Testis (tissue), 3 donors: ENCODE data around the gene PCLO. TPM values are rescaled to one million over a fixed set of nuclear protein-coding genes. Genes with fewer than 3 reads are reported as not detected.

Experiments
- DNase-seq: peaks from one replicate; pipeline ENCODE4 v3.0.0-alpha.2; 2019
- H3K27ac ChIP-seq, 2 donors: fragments of 200-600 bp; sonication (generic); one replicate each; pipeline ENCODE4 v1.5.1; 2019
- H3K27me3 ChIP-seq: fragments of 200-600 bp; sonication (generic); one replicate; pipeline ENCODE4 v1.5.1; 2019
- H3K36me3 ChIP-seq: fragments of 200-600 bp; sonication (generic); one replicate; pipeline ENCODE4 v1.5.1; 2017; ENCODE audit warnings: low read depth; ENCODE audit errors: missing control alignments
- H3K4me1 ChIP-seq: fragments of 200-600 bp; sonication (generic); one replicate; pipeline ENCODE4 v1.5.1; 2019
- H3K4me3 ChIP-seq, 2 donors: fragments of 200-600 bp; sonication (generic); one replicate each; pipeline ENCODE4 v1.5.1; 2017 to 2019
- H3K9me3 ChIP-seq: fragments of 200-600 bp; sonication (generic); one replicate; pipeline ENCODE4 v1.5.1; 2017
- POLR2A ChIP-seq: fragments of 450-650 bp; IDR thresholded peaks from one replicate; pipeline ENCODE4 v1.6.1; 2017; ENCODE audit warnings: antibody characterized with exemption, mild to moderate bottlenecking, moderate library complexity
- WGBS, 2 donors: methylation state at CpG; one replicate each; pipeline ENCODE4 v1.1.5; 2018; 5-methylcytosine and 5-hydroxymethylcytosine counted together
- intact Hi-C: fragments of 100-400 bp; cut with DNase I; formaldehyde crosslinking; loops from one replicate; pipeline ENCODE4 v1.15.1; 2023; ENCODE audit warnings: low total_unique reads
- polyA plus RNA-seq: library from polyadenylated mRNA; stranded (reverse); fragments of 350-450 nt; fragmentation: Illumina TruSeq; extraction: RNeasy Lipid Tissue Mini Kit (QIAGEN cat#74804); gene quantifications from one replicate; pipeline ENCODE4 v1.2.3, GENCODE V29; 2014; ENCODE audit warnings: low read depth, low replicate concordance; ENCODE audit not compliant: insufficient read depth
- total RNA-seq, 2 donors: library from RNA; depleted of rRNA; stranded (reverse); fragments of >200 nt; gene quantifications; one replicate each; pipeline ENCODE4 v1.2.3, GENCODE V29; 2016
- TF ChIP-seq, protein P1 (sequence below), 3 experiments: fragments of 450-650 bp in 2 of 3; fragments of 200-600 bp in 1 of 3; sonication (generic) in 1 of 3; IDR thresholded peaks; one replicate each; pipeline ENCODE4 v1.5.1; 2016 to 2019; ENCODE audit warnings: antibody characterized with exemption in 3 of 3, mild to moderate bottlenecking in 2 of 3, moderate library complexity in 1 of 3

Gene PCLO
- total and polyA plus RNA-seq, 3 donors from 2014 or later = 6.4 to 29.4 (median 20.4) TPM

DNA sequence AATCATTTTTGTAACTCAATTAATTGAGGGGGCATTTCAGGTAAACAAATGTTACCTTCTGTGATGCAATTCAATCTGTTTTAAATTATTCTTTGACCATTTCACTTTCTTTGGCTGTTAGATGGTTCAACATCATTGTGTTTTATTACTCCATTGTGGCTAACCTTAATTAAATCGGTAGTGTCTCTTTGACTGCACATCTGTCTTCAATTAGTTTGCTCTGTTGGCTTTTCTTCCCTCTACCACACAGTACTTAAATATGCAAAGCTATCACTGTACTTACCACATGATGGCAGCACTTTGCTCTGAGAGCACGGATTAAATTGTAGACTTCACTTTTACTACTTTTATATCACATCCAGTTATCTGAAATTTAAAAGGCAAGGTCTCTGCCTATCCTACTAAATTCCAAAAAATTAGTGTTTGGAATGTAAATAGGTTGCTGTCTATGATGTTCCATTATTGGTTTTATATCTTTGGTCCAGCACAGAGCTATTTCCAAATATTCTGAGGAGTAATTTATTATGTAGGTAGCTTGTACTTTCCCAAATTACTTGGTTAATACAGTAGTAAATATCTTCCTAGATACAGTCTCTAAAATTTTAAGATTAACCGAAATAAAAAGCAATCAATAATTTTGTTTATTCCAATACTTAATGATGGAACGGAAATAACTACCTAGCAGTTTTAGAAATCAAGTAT, 352.0 kb downstream of the PCLO start:
- Histone ChIP-seq H3K27ac (no peak overlapping the region), H3K9me3 (no peaks in the 10 kb centered on the region), H3K36me3 (no peaks in the 10 kb centered on the region), H3K4me3 (no peak overlapping the region), H3K27me3 (no peaks in the 10 kb centered on the region), H3K4me1 (peaks cover 4% of the 10 kb centered on the region)
- DNase-seq = peak; percentile 40
- no peak for TF ChIP-seq POLR2A
- TF ChIP-seq, protein P1, sequence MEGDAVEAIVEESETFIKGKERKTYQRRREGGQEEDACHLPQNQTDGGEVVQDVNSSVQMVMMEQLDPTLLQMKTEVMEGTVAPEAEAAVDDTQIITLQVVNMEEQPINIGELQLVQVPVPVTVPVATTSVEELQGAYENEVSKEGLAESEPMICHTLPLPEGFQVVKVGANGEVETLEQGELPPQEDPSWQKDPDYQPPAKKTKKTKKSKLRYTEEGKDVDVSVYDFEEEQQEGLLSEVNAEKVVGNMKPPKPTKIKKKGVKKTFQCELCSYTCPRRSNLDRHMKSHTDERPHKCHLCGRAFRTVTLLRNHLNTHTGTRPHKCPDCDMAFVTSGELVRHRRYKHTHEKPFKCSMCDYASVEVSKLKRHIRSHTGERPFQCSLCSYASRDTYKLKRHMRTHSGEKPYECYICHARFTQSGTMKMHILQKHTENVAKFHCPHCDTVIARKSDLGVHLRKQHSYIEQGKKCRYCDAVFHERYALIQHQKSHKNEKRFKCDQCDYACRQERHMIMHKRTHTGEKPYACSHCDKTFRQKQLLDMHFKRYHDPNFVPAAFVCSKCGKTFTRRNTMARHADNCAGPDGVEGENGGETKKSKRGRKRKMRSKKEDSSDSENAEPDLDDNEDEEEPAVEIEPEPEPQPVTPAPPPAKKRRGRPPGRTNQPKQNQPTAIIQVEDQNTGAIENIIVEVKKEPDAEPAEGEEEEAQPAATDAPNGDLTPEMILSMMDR (IDR thresholded peaks at IDR 0.05) = peak in 2 of 3 experiments; percentile 50 to 61
- WGBS, 2 donors = 12 to 26% methylated on average over 4 of the region's 4 CpGs
- intact Hi-C loops = no loop called here

DNA sequence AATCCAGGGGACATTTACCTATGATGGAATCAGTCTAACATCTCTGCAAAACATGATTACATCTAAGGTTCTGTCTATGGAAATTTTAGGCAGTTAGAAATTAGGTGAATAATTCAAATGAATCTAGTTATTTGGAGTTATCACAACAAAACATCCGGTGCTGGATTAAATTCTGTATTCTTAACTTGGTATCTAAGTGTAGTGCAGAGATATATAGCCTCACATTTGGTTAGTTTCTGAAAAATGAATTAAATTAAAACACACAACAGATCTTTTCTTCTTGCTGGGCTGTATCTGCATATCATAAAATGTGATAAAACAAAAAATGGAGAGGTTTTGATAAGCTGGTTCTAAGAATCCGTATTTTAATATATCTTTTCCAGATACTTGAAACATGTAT, 354.1 kb downstream of the PCLO start:
- TF ChIP-seq, protein P1 (IDR thresholded peaks at IDR 0.05) = no peak
- TF ChIP-seq POLR2A = no peak
- Histone ChIP-seq H3K36me3 (no peaks in the 10 kb centered on the region), H3K27me3 (no peaks in the 10 kb centered on the region), H3K27ac (no peak overlapping the region), H3K4me1 (peaks cover 4% of the 10 kb centered on the region), H3K9me3 (no peaks in the 10 kb centered on the region), H3K4me3 (no peak overlapping the region)
- intact Hi-C loops = no loop called here
- no peak for DNase-seq
- 71 to 79% methylated on average over 2 of the region's 2 CpGs for whole genome bisulfite sequencing, 2 donors

DNA sequence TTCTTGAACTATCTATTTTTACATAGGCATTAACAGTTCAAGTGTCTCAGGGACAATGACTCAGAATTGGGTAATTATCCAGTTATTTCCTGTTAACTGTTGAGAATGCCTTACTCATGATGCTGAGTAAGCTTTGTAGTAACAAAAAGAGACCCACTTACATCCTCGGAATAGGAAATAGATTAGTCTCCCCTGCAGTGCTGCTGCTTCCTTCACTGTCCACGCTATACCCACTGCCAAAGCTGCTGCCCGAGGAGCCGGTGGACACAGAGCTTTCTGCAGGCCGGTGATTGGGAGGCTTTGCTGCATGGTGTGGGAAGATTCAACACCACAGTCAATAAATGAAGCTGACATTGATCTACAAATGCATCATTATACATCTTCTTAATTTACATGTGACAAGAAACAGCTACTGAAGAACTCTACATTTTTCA, 357.1 kb downstream of the PCLO start:
- TF ChIP-seq, protein P1 (IDR thresholded peaks at IDR 0.05) = no peak
- TF ChIP-seq POLR2A = no peak
- H3K9me3 ChIP-seq = no peaks in the 10 kb centered on the region
- intact Hi-C loops = no loop called here
- H3K4me1 ChIP-seq = no peaks in the 10 kb centered on the region
- DNase-seq = no peak
- WGBS, 2 donors = 56 to 58% methylated on average over 5 of the region's 5 CpGs
- H3K4me3 ChIP-seq = no peak overlapping the region
- no peaks in the 10 kb centered on the region for H3K36me3 ChIP-seq
- no peaks in the 10 kb centered on the region for H3K27me3 ChIP-seq
- no peak overlapping the region for H3K27ac ChIP-seq

DNA sequence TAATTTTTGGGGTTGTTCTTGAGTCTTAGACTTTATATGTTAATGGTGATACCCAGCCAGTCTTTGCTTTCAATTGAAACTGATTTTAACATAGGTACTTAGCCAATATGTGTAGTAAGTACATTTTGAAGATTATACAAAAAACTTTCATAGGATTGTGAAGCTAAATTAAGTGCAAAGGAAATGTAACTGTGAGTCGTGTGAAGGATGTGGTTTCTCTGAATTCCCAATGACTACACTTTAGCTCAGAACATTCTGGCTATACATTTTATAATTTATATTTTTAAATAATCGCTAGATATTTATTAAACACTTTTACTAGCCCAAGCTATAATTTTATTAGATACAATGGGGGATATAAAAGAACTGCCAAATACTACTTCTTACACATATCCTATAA, 359.3 kb downstream of the PCLO start:
- no peaks in the 10 kb centered on the region for H3K4me1 ChIP-seq
- WGBS, 2 donors = 66 to 71% methylated on average over 2 of the region's 2 CpGs
- TF ChIP-seq POLR2A = no peak
- TF ChIP-seq, protein P1 (IDR thresholded peaks at IDR 0.05) = no peak
- no peaks in the 10 kb centered on the region for H3K27me3 ChIP-seq
- H3K27ac ChIP-seq = no peak overlapping the region
- H3K9me3 ChIP-seq = no peaks in the 10 kb centered on the region
- no peak overlapping the region for H3K4me3 ChIP-seq
- DNase-seq = no peak
- H3K36me3 ChIP-seq = no peaks in the 10 kb centered on the region
- intact Hi-C loops = no loop called here
